Measurements from ENCODE around the gene NDUFS4. TPM values are rescaled to one million over a fixed set of nuclear protein-coding genes. Genes with fewer than 3 reads are reported as not detected.

Gene NDUFS4
- total RNA-seq, 1 donor from 2014 or later, result 3.0 TPM

DNA sequence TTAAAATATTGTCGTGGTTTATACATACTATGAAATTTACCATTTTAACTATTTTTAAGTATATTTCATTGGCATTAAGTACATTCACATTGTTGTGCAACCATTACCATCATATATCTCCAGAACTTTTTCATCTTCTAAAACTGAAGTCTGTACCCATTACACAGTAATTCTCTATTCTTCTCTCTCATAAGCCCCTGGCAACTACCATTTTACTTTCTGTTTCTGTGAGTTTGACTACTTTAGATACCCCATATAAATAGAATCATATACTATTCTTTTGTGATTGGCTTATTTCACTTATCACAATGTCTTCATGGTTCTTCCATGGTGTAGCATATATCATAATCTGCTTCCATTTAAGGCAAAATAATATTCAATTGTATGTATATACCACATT is 30.3 kb downstream of the NDUFS4 start:
- no peaks in the 10 kb centered on the region for H3K36me3 ChIP-seq
- H3K27ac ChIP-seq, result no peak overlapping the region
- TF ChIP-seq, protein P1, sequence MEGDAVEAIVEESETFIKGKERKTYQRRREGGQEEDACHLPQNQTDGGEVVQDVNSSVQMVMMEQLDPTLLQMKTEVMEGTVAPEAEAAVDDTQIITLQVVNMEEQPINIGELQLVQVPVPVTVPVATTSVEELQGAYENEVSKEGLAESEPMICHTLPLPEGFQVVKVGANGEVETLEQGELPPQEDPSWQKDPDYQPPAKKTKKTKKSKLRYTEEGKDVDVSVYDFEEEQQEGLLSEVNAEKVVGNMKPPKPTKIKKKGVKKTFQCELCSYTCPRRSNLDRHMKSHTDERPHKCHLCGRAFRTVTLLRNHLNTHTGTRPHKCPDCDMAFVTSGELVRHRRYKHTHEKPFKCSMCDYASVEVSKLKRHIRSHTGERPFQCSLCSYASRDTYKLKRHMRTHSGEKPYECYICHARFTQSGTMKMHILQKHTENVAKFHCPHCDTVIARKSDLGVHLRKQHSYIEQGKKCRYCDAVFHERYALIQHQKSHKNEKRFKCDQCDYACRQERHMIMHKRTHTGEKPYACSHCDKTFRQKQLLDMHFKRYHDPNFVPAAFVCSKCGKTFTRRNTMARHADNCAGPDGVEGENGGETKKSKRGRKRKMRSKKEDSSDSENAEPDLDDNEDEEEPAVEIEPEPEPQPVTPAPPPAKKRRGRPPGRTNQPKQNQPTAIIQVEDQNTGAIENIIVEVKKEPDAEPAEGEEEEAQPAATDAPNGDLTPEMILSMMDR (IDR thresholded peaks at IDR 0.05), result no peak
- no peak overlapping the region for H3K4me3 ChIP-seq
- H3K9me3 ChIP-seq, result no peaks in the 10 kb centered on the region
- intact Hi-C loops (cut with DNase I), result no loop called here
- no peak for DNase-seq (ENCODE audit: low spot score in 2 of 2)
- no peaks in the 10 kb centered on the region for H3K4me1 ChIP-seq
- H3K27me3 ChIP-seq, result no peaks in the 10 kb centered on the region

DNA sequence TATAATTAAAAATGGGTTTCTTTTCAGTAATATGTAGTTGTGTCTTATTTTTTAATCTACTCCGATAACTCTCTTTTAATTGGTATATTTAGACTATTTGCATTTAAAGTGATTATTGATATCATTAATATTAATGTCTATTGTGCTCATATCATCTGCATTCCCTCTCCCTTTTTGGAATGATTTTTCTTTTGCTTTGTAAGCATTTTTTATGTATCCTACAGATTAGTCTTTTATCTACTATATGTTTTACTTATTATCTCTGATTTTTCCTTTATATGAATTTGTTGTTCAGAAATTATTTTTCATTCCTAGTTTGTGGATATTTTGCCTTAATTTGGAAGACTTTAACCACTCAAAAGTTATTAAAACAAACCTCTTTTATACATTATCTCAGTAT is 34.0 kb downstream of the NDUFS4 start:
- intact Hi-C loops (cut with DNase I), result no loop called here
- no peaks in the 10 kb centered on the region for H3K36me3 ChIP-seq
- H3K27ac ChIP-seq, result no peak overlapping the region
- no peak overlapping the region for H3K4me3 ChIP-seq
- no peak for DNase-seq (ENCODE audit: low spot score in 2 of 2)
- TF ChIP-seq, protein P1 (IDR thresholded peaks at IDR 0.05), result no peak
- H3K9me3 ChIP-seq, result no peaks in the 10 kb centered on the region
- no peaks in the 10 kb centered on the region for H3K4me1 ChIP-seq
- H3K27me3 ChIP-seq, result no peaks in the 10 kb centered on the region

DNA sequence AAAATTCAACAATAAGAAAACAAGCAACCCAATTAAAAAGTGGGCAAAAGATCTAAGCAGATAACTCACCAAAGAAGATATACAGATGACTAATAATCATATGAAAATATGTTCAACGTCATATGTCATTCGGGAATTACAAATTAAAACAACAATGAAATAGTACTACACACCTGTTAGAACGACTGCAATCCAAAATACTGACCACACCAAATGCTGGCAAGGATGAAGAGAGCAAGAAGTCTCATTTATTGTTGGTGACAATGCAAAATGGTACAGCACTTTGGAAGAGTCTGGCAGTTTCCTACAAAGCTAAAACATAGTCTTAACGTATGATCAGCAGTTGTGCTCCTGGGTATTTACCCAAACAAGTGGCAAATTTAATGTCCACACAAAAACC is 37.5 kb downstream of the NDUFS4 start:
- H3K4me1 ChIP-seq, result peaks cover 0 to 2% of the 10 kb centered on the region in 2 donors
- intact Hi-C loops (cut with DNase I), result no loop called here
- H3K4me3 ChIP-seq, result no peak overlapping the region
- H3K27ac ChIP-seq, result no peak overlapping the region
- TF ChIP-seq, protein P1 (IDR thresholded peaks at IDR 0.05), result no peak
- H3K27me3 ChIP-seq, result no peaks in the 10 kb centered on the region
- DNase-seq (ENCODE audit: low spot score in 2 of 2), result no peak
- no peaks in the 10 kb centered on the region for H3K36me3 ChIP-seq
- no peaks in the 10 kb centered on the region for H3K9me3 ChIP-seq

DNA sequence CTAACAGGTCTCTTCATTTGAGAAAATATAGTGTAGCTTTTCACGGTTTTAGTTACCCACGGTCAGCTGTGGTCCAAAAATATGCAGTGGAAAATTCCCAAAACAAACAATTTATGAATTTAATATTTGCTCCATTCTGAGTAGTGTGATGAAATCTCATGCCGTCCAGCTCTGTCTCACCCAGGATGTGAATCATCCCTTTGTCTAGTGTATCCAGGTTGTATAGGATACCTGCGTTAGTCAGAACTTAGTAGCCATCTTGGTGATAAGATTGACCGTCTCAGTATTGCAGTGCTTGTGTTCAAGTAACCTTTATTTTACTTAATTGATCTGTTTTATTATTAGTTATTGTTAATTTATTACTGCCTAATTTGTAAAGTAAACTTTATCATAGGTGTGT is 41.1 kb downstream of the NDUFS4 start:
- no peaks in the 10 kb centered on the region for H3K9me3 ChIP-seq
- peaks cover 0 to 2% of the 10 kb centered on the region in 2 donors for H3K4me1 ChIP-seq
- no peak for DNase-seq (ENCODE audit: low spot score in 2 of 2)
- no peak overlapping the region for H3K4me3 ChIP-seq
- H3K27me3 ChIP-seq, result no peaks in the 10 kb centered on the region
- H3K36me3 ChIP-seq, result peaks cover 17 to 23% of the 10 kb centered on the region in 2 donors
- intact Hi-C loops (cut with DNase I), result no loop called here
- TF ChIP-seq, protein P1 (IDR thresholded peaks at IDR 0.05), result no peak
- no peak overlapping the region for H3K27ac ChIP-seq

DNA sequence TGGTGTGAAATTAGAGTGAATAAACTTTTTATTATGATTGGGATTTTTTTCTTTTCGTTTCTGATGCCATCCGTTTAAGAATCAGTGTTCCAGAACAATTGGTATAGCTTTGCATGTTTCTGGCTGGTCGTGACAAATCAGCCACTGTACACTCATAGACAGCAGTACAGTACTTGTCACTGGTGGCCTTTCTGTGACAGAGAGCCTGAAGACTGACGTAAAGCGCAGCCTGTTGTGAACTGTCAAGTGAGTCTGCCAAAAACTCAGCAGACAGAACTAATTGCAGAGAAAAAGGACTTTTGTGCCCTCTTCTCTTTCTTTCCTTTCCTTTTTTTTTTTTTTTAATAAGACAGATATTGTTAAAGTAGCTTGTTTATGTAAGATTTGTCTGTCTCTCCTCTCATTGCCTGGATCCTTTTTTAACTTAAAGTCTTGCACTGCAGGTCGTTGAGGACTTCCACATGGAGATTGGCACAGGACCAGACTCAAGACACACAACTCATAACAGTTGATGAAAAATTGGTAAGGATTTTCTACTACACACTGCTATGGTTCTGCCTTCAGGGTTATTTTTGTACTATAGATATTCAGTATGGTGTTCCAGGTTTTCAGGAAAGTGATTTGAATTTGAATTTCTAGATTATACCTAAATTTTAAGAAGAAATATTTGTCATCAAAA is 42.7 kb downstream of the NDUFS4 start:
- no peak overlapping the region for H3K4me3 ChIP-seq
- peaks cover 0 to 2% of the 10 kb centered on the region in 2 donors for H3K4me1 ChIP-seq
- no peak overlapping the region for H3K27ac ChIP-seq
- H3K36me3 ChIP-seq, result peaks cover 26 to 29% of the 10 kb centered on the region in 2 donors
- TF ChIP-seq, protein P1 (IDR thresholded peaks at IDR 0.05), result no peak
- H3K9me3 ChIP-seq, result no peaks in the 10 kb centered on the region
- intact Hi-C loops (cut with DNase I), result no loop called here
- no peak for DNase-seq (ENCODE audit: low spot score in 2 of 2)
- H3K27me3 ChIP-seq, result no peaks in the 10 kb centered on the region
